Omental fat pad (tissue), 4 donors: Measurements from ENCODE around the gene ITFG2. TPM values are rescaled to one million over a fixed set of nuclear protein-coding genes. Genes with fewer than 3 reads are reported as not detected.

ENCODE experiments used
- ATAC-seq: fragments of 150-250 bp; one replicate; pipeline ENCODE4 v1.9.1; 2016; ENCODE audit warnings: mild to moderate bottlenecking, moderate library complexity; ENCODE audit not compliant: low FRiP score
- DNase-seq: peaks from one replicate; pipeline ENCODE4 v3.0.0-alpha.2; 2019; ENCODE audit warnings: low spot score
- CTCF ChIP-seq, 3 donors: fragments of 450-650 bp; IDR thresholded peaks; one replicate each; pipeline ENCODE4 v1.5.1; 2016 to 2017; ENCODE audit warnings: antibody characterized with exemption in 3 of 3, mild to moderate bottlenecking in 3 of 3, moderate library complexity in 2 of 3
- total RNA-seq, 4 donors: library from RNA; depleted of rRNA; stranded (reverse); fragments of >200 nt; gene quantifications; one replicate each; pipeline ENCODE4 v1.1.0, GENCODE V29; 2016

Gene ITFG2
- total RNA-seq, 4 donors from 2014 or later: 23.4 to 40.5 (median 29.0) TPM

GRCh38 chr12:2804393-2805142 lies 7.9 kb upstream of the ITFG2 start:
- no peak for TF ChIP-seq CTCF (IDR thresholded peaks at IDR 0.05)
- ATAC-seq (peak; percentile 67), DNase-seq (no peak)

GRCh38 chr12:2805143-2805520 lies 7.3 kb upstream of the ITFG2 start:
- DNase-seq (no peak), ATAC-seq (no peak)
- TF ChIP-seq CTCF (IDR thresholded peaks at IDR 0.05): no peak

GRCh38 chr12:2806700-2807099 lies 5.8 kb upstream of the ITFG2 start:
- no peak for TF ChIP-seq CTCF (IDR thresholded peaks at IDR 0.05)
- DNase-seq (no peak), ATAC-seq (no peak)

DNA sequence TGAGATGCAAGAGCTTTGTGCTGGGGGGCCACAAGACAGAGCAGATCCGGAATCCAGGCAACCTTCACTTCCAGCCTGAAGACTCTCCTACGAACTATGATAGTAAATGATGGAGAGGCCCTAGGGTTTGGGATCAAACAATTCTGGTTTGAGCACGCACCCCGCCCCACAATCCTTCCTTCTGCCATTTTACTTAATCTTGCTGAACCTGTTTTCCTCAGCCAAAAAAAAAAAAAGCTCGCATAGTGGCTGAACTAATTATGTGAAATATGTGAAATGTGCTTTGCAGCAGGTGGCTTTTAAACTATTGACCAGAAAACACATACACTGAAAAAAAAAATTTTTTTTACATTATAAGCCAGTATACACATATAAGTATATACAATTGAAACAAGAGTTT lies 667 bp upstream of the ITFG2 start:
- no peak for DNase-seq
- ATAC-seq: no peak
- TF ChIP-seq CTCF (IDR thresholded peaks at IDR 0.05): no peak

DNA sequence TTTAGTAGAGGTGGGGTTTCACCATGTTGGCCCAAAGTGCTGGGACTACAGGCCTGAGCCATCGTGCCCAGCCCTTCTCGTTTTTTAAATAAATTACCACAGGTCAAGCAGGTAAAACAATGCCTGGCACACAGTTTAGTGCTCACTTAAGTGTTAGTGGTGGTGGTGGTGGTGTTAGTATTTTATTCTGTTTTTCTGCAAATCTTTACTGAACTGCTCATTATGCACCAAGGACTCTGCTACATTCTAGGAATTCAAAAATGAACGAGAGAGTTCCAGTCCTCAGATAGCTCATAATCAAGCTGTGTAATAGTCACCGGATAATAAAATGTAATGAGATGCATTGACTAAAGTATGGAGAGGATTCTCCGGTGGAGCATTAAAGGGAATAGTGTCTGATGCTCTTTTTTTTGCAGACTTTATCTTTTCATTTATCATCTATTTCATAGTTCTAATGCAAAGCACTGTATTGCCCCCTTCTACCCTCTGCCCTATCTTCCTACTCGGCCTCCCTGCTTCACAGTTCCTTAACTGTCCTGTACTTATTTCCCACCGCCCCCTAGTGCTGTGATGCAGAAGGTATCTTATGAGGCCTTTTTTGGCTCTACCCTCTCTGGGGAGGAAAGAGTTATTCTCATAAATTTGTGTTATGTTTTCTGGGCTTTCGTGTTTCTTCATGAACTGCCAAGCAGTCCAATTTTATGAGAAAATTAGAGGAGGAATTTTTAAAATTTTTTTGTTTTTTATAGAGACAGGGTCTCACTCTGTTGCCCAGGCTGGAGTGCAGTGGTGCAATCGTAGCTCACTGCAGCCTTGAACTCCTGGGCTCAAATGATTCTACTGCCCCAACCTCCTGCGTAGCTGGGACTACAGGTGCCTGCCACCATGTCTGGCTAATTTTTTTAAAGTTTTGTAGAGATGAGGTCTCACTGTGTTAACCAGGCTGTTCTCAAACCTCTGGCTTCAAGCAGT lies 1.0 kb downstream of the ITFG2 start:
- no peak for TF ChIP-seq CTCF (IDR thresholded peaks at IDR 0.05)

GRCh38 chr12:2819810-2820209 lies 7.3 kb downstream of the ITFG2 start:
- no peak for DNase-seq
- no peak for ATAC-seq

More for the DNA sequence above, 1.0 kb downstream of the ITFG2 start:
- DNase-seq (no peak), ATAC-seq (peak; percentile 29)

More at GRCh38 chr12:2819810-2820209, 7.3 kb downstream of the ITFG2 start:
- TF ChIP-seq CTCF (IDR thresholded peaks at IDR 0.05): no peak
